Uterus (tissue), 4 donors: ENCODE results near the gene LENEP. TPM values are rescaled to one million over a fixed set of nuclear protein-coding genes. Genes with fewer than 3 reads are reported as not detected.

Experiments used
- DNase-seq, 2 donors: peaks; one replicate each; pipeline ENCODE4 v3.0.0-alpha.2; 2019 to 2020
- H3K27ac ChIP-seq, 2 donors: fragments of 200-600 bp; sonication (generic); 1 replicate in 1 of 2; 2 replicates in 1 of 2; pipeline ENCODE4 v1.5.1; 2016 to 2018
- H3K27me3 ChIP-seq, 2 donors: fragments of 200-600 bp; sonication (generic); one replicate each; pipeline ENCODE4 v1.5.1; 2018 to 2019; ENCODE audit warnings: control low read depth in 1 of 2
- H3K36me3 ChIP-seq, 2 donors: fragments of 200-600 bp; sonication (generic); one replicate each; pipeline ENCODE4 v1.5.1; 2019; ENCODE audit warnings: control low read depth in 1 of 2
- H3K4me1 ChIP-seq, 2 donors: fragments of 200-600 bp; sonication (generic); one replicate each; pipeline ENCODE4 v1.5.1; 2018 to 2019; ENCODE audit warnings: control low read depth in 1 of 2
- H3K4me3 ChIP-seq, 2 donors: fragments of 200-600 bp; sonication (generic); 1 replicate in 1 of 2; 2 replicates in 1 of 2; pipeline ENCODE4 v1.5.1; 2018 to 2019; ENCODE audit warnings: mild to moderate bottlenecking in 1 of 2
- H3K9me3 ChIP-seq, 2 donors: fragments of 200-600 bp; sonication (generic); one replicate each; pipeline ENCODE4 v1.5.1; 2019; ENCODE audit warnings: control low read depth in 1 of 2
- POLR2A ChIP-seq, 2 donors: fragments of 450-650 bp; IDR thresholded peaks; one replicate each; pipeline ENCODE4 v1.6.1; 2016; ENCODE audit warnings: antibody characterized with exemption in 2 of 2, mild to moderate bottlenecking in 1 of 2, moderate library complexity in 1 of 2
- intact Hi-C: fragments of 100-400 bp; cut with DNase I; formaldehyde crosslinking; loops from one replicate; pipeline ENCODE4 v1.15.1; 2023; ENCODE audit warnings: low total_unique reads
- total RNA-seq, 4 donors: library from RNA; depleted of rRNA in 3 of 4; stranded (reverse); fragments of >200 nt in 3 of 4; gene quantifications; one replicate each; pipeline versions ENCODE4 v1.1.0 to v1.2.4, GENCODE V29; 2014 to 2023
- TF ChIP-seq, protein P1 (sequence below), 4 experiments: fragments of 200-600 bp in 2 of 4; fragments of 450-650 bp in 2 of 4; sonication (generic) in 2 of 4; IDR thresholded peaks; one replicate each; pipeline ENCODE4 v1.5.1; 2016 to 2019; ENCODE audit warnings: antibody characterized with exemption in 4 of 4, mild to moderate bottlenecking in 2 of 4, moderate library complexity in 1 of 4
- donor health status: DM: yes; HTN: yes; CAD: no.

Gene LENEP
- total RNA-seq, 4 donors from 2014 or later = 0.83 TPM; not detected in 3

DNA sequence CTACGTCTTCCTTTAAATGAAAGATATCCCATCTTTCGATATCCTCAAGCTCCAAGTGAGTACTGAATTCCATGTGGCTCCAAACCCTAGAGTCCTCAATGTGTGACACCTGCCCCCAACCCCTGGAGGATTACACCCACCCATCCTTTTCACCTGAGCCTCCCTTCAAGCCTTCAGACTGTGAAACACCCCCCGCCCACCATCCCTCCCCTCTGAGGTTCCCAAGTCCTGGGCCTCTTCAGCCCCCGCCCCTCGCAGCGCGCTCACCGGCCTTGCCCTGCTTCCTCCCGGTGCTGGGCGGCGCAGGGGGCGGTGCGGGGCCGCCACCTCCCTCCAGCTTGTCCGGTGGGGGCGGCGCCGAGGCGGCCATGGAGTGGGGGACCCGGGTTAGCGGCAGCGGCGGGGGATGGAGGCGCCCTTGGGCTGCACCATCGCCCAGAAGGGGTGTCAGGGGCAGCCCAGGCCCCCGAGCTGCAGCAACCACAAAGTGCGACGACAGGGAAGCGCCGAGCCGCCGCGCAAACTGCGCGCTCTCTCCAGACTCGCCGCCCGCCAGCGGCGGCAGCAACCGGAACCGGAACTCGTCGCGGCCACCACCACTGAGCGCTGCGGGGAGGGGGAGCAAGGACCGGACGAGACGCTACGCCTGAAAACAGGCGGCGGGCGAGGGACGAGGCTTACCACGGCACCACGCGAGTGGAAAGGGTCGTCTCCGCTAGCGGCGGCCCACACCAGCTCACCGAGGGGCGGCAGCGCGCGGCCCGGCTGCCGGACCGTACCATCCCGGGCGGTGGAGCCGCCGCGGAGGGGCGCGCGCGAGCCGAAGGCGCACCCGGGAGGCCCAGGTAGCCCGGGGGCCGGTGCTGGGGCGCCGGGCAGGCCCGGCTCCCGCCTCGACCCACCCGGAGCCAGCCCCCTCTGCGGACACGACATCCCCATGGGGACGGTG, 31.9 kb upstream of the LENEP start, which contains the start of gene PYGO2:
TSS of gene PYGO2 (minus strand) at position 576 of the 949 bp plus-strand sequence. CDS start at position 370, 206 bp downstream.
- Histone ChIP-seq H3K36me3 (no peaks in the 10 kb centered on the region), H3K27ac (peak within 1 kb of the TSS; percentile 98), H3K9me3 (no peaks in the 10 kb centered on the region), H3K4me3 (peak within 1 kb of the TSS; percentile 62 to 91), H3K4me1 (peaks cover 0 to 9% of the 10 kb centered on the region in 2 donors), H3K27me3 (no peaks in the 10 kb centered on the region)
- TF ChIP-seq, protein P1, sequence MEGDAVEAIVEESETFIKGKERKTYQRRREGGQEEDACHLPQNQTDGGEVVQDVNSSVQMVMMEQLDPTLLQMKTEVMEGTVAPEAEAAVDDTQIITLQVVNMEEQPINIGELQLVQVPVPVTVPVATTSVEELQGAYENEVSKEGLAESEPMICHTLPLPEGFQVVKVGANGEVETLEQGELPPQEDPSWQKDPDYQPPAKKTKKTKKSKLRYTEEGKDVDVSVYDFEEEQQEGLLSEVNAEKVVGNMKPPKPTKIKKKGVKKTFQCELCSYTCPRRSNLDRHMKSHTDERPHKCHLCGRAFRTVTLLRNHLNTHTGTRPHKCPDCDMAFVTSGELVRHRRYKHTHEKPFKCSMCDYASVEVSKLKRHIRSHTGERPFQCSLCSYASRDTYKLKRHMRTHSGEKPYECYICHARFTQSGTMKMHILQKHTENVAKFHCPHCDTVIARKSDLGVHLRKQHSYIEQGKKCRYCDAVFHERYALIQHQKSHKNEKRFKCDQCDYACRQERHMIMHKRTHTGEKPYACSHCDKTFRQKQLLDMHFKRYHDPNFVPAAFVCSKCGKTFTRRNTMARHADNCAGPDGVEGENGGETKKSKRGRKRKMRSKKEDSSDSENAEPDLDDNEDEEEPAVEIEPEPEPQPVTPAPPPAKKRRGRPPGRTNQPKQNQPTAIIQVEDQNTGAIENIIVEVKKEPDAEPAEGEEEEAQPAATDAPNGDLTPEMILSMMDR (IDR thresholded peaks at IDR 0.05) = peak; percentile 61 to 91 (median 90)
- TF ChIP-seq POLR2A (IDR thresholded peaks at IDR 0.05) = peak; percentile 64 to 79
- DNase-seq = peak; percentile 69 to 77
- intact Hi-C loops = loop anchor here (5.0 kb wide), 1 partner anchor 51 kb away; no protein-coding TSS in a partner anchor

DNA sequence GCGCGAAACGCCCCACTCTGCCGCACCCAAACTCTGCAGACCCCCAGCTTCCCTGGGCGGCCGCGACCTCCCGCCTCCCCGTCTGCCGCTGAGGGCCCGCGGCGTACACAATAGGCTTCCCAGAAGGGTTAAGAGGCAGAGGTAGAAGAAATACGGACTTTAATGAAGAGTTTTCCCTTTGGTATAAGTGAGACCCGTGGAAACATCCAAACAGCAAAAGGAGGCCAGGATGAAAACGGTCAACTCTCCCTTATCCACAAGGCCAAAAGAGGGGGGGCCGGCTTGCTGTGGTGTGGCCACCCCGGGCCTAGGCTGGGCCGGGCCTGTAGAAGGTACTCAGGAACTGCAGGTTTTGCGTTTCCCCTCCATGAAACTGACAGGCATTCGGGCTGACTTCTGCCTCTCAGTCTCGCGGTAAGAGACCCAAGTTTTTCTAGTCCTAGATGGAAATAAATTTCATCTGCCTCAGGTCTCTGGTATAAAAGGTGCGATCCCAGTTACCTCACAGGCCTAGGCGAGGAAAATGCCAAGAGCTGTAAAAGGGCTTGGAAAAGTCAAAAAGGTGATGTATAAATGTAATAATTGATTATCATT, 31.1 kb upstream of the LENEP start:
- Histone ChIP-seq H3K9me3 (no peaks in the 10 kb centered on the region), H3K27me3 (no peaks in the 10 kb centered on the region), H3K27ac (peak overlapping the region; percentile 98), H3K4me3 (peak overlapping the region; percentile 62 to 91), H3K4me1 (peaks cover 0 to 4% of the 10 kb centered on the region in 2 donors), H3K36me3 (no peaks in the 10 kb centered on the region)
- TF ChIP-seq, protein P1 (IDR thresholded peaks at IDR 0.05) = no peak
- TF ChIP-seq POLR2A (IDR thresholded peaks at IDR 0.05) = no peak
- no peak for DNase-seq
- intact Hi-C loops = loop anchor here (5.0 kb wide), 1 partner anchor 50 kb away; no protein-coding TSS in a partner anchor

DNA sequence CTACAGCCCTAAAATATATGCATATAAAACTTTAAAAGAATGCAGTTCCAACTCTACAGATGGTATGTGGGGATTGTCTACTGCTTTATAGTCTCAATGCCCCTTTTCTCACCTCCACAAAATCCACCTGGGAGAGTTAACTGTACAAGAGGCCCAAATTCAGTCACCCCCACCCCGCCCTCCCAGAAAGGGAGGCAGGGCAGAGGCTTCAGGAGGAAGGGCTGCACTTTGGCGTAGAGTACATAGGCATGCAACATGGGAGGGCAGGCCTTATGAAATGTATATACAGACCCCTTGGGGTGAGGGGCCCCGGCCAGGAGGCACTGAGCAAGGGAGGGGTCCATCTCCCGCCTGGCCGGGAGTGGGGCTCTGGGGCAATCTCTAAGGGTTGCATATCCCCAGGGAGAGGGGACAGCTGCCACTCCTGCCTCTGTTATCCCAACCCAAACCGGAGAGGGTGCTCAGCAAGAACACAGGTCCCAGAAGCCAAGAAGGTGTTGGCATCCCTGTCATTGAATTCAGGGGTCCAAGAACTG, 30.5 kb upstream of the LENEP start:
- no peak for DNase-seq
- TF ChIP-seq, protein P1 (IDR thresholded peaks at IDR 0.05) = no peak
- no peak for TF ChIP-seq POLR2A (IDR thresholded peaks at IDR 0.05)

DNA sequence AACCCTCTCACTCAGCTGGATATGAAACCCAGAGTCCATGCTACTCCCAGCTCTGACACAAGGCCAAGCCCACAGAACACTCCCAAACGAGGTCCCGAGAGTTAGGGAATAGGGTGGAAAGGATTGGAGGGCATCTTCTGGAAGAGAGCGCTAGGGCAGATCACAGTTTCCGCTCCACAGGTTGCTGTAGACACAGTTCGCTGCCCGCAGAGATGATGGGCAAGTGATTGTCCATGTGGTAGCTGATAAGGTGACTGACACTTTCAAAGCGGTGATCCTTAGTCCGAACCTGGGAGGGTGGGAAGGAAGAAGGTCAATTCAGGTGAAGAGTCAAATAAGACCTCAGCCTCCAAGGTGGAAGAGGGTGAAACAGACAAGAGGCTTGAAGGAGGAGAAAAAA, 29.7 kb upstream of the LENEP start:
- H3K9me3 ChIP-seq = no peaks in the 10 kb centered on the region
- H3K4me1 ChIP-seq = peaks cover 0 to 4% of the 10 kb centered on the region in 2 donors
- no peaks in the 10 kb centered on the region for H3K27me3 ChIP-seq
- H3K27ac ChIP-seq = no peak overlapping the region
- no peaks in the 10 kb centered on the region for H3K36me3 ChIP-seq
- no peak overlapping the region for H3K4me3 ChIP-seq
- DNase-seq = no peak
- intact Hi-C loops = loop anchor here (5.0 kb wide), 1 partner anchor 49 kb away; no protein-coding TSS in a partner anchor
- no peak for TF ChIP-seq POLR2A (IDR thresholded peaks at IDR 0.05)
- TF ChIP-seq, protein P1 (IDR thresholded peaks at IDR 0.05) = no peak

More for the DNA sequence above, 30.5 kb upstream of the LENEP start:
- Histone ChIP-seq H3K4me1 (peaks cover 0 to 4% of the 10 kb centered on the region in 2 donors), H3K27ac (peak overlapping the region; percentile 98), H3K27me3 (no peaks in the 10 kb centered on the region), H3K9me3 (no peaks in the 10 kb centered on the region), H3K36me3 (no peaks in the 10 kb centered on the region), H3K4me3 (peak overlapping the region; percentile 62 to 91)
- intact Hi-C loops = loop anchor here (5.0 kb wide), 1 partner anchor 49 kb away; no protein-coding TSS in a partner anchor
